GM19452 (cell line): ENCODE results near the gene GJB3.
"Not testable (repeated sequence)": the region's sequence is repeated elsewhere in the genome, so short reads cannot be mapped to it uniquely, and the experiment has no call there.

Source experiments
- ATAC-seq: cut with Tn5 transposase; IDR thresholded peaks from one replicate; pipeline ENCODE4 v1.9.1; 2021; ENCODE audit not compliant: unreplicated experiment

The GJB3 gene

DNA sequence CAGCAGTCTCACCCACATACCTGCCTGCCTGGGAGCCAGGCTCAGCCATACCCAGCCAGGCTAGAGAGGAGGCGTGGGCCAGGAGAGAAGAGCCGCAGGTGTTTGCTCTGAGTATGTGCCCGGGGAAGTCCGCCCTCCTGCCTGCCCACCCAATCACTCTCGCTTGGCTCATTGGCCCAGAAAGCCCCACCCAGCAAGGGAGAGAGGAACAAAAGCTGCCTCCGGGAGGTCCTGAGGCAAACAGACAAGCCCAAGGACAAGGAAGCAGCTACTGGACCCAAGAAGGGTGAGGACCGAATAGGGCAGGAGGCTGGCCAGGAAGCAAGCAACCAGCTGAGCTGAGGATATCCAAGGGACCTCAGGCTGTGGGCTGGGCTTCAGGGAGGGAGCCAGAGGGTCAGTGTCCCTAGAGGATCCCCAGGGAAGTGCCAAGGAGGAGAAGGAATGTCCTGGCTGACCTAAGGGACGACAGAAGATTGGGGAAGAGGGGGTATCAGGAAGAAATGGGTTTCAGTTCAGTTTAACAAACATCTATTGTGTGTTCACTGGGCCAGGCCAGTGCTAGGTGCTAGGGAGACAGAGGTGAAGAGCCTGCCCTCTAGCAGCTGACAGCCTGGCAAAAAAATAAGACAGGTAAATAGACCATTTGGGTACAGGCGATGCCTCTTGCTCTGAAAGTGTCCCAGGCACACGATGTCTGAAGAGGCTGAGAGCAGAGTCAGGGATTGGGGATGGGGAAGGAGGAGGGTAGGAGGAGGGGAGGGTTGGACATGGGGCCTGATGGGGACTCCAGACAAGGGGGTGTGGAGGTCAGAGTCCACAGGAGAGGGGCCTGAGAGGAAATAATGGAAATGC lies 21.3 kb upstream of the GJB3 start, which contains the start of gene GJB4:
TSS of gene GJB4 (plus strand) at position 238 of the 855 bp plus-strand sequence. CDS start 1,515 bp downstream, outside the sequence.
- no peak for ATAC-seq

DNA sequence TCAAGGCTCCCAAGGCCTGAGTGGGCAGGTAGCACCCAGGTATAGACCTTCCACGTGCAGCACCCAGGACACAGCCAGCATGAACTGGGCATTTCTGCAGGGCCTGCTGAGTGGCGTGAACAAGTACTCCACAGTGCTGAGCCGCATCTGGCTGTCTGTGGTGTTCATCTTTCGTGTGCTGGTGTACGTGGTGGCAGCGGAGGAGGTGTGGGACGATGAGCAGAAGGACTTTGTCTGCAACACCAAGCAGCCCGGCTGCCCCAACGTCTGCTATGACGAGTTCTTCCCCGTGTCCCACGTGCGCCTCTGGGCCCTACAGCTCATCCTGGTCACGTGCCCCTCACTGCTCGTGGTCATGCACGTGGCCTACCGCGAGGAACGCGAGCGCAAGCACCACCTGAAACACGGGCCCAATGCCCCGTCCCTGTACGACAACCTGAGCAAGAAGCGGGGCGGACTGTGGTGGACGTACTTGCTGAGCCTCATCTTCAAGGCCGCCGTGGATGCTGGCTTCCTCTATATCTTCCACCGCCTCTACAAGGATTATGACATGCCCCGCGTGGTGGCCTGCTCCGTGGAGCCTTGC lies 19.7 kb upstream of the GJB3 start:
- no peak for ATAC-seq

- ATAC-seq, result no peak
These were observed 19.2 kb upstream of the GJB3 start for GRCh38 chr1:34761776-34762307.

DNA sequence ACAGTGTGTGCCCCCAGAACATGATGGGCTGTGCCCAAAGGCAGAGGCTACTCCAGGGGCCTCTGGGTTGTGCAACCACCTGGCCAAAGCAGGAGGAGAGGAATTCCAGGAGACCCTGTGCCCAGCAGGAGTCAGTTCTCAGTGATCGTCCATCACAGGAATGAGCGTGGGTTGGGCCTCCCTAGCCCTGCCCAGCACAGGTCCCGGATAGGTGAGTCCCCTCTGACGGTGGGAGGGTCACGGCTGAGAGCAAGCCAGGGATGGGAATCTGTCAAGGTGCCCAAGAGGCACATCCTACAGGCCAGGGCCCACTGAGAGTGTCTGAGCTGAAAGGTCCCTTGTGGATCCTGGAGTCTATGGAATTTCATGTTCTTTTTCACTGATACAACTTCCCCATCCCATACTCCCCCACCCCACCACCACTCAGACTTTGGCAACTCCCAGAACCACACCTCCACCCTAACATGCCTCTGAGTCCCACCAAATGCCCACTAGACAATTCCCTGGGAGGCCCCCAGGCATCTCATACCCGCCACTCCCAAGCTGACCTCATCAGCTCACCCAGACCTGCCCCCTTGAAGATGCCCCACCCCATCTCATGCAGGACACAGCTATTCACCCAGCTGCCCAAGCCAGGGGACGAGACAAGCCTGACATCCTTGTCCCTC lies 18.4 kb upstream of the GJB3 start:
- ATAC-seq, result no peak

DNA sequence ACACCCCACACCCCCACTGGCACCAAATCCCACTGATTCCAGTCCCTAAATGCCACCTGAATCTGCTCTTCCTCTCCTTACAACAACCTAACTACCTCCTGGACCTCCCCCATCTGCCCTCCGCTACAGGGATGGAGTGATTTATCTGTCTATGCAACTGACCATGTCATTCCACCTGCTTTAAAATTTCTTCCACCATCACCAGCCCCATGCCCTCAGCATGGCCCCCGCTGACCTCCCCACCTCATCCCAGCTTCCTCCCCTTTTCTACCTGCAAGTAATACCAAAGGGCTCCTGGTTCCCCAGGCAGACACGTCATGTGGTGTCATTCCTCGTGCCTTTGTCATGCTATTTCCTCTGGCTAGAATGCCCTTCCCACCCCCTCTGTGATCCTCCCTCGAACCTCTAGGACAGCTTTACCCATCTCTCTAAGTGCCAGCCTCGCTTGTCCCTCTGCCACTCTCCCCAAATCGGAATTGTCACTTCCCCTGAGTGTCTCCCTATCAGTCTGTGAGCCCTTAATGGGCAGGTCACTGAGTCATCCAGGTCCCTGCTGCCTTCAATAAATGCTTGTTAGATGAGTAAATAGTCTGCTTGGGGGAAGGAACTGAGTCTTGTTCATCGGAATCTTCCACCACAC lies 17.8 kb upstream of the GJB3 start:
- ATAC-seq, result no peak

DNA sequence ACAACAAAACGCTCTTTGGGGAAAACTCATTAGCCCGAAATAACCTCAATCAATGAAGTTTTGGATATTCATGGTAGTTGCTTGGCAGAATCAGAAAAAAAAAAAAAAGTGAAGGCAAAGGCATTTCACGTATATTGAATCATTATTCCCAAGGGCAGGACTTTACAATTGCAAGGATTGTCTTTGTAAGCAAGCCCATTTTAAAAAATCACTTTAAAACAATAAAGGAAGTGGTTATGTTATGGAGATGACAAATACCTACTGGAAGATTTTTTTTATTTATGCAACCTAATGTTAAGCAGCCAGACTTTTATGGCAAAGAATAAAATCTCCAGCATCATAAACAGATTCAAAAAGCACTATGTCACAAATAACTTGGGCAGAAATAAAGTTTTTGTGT lies 12.2 kb upstream of the GJB3 start:
- ATAC-seq, result no peak

GRCh38 chr1:34770891-34771504 lies 10.0 kb upstream of the GJB3 start:
- ATAC-seq, result no peak

GRCh38 chr1:34771573-34772371 lies 9.2 kb upstream of the GJB3 start:
- no peak for ATAC-seq

- not testable (repeated sequence) for ATAC-seq
These were observed 7.9 kb upstream of the GJB3 start for GRCh38 chr1:34773114-34773513.

DNA sequence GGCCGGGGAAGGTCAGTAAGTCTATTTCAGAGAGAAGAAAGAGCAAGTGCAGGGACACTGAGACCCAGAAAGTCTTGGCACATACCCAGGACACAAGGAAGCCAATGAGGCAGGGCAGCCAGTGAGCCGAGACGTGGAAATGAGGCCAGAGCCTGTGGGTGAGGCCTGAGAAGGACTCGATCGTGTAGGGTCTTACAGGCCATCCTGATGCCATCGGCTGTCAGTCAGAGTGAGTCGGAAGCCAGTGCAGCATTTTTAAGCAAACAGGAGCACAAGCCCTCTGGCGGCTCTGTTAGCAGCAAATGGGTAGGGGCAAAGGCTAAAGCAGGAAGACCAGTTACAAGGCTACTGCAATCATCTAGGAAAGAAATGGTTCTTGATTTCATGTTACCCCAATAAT lies 6.1 kb upstream of the GJB3 start:
- no peak for ATAC-seq

DNA sequence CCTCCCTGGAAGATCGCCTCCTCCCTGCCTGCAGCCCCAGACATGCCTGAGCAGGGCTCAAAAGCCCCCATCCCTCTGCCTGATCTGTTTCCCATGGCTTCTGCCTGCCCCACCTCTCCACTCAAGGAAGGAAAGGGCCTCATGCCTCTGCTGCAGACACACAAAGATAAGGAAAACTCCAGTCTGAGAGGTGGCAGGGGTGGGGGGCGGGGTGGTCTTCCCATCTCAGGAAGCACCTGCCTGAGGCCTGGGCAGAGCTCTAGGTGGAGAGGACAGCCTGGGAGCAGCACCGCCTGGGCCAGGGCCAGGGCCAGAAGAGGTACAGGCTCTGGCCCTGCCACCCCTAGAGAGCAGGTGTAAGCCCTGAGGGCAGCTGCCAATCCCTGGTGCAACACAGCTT lies 4.1 kb upstream of the GJB3 start:
- ATAC-seq, result no peak

DNA sequence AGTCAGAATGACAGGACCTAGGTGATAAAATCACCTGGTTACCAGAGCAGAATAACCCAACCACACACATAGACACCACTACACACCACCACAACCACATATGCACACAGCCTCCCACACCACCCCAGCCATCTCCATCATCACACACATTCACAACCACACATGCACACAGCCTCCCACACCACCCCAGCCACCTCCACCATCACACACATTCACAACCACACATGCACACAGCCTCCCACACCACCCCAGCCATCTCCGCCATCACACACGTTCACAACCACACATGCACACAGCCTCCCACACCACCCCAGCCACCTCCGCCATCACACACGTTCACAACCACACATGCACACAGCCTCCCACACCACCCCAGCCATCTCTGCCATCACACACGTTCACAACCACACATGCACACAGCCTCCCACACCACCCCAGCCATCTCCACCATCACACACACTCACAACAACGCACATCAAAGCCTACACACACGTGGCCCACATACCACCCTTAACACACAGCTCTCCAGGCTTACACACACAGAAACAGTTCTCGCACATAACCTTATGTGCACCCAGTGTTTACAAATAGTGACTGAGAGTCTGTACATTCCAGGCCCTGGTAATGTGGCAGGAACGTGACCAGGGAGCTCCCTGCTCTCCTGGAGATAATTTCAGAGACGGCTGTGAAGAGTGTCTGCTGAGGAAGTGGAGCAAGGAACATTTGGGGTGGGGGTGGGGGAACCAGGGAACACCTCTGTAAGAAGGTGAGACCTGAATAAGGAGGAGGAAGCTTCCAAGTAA lies 3.3 kb upstream of the GJB3 start:
- no peak for ATAC-seq

DNA sequence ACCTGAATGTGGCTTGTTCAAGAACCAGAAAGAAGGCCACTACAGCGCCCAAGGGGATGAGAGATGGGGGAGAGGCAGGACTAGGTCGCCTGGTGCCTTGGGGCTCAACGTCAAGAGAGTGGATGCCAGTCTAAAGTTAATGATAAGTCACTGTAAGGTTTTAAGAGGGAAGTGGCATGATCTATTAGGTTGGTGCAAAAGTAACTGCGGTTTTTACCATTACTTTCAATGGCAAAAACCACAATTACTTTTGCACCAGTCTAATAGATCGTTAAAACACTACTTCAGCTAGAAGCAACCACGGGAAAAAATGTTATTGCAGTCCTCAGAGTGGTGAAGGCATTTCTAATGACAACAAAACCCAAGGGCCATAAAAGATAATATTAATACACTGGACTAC lies 2.6 kb upstream of the GJB3 start:
- no peak for ATAC-seq

GRCh38 chr1:34779005-34779404 lies 2.0 kb upstream of the GJB3 start:
- no peak for ATAC-seq

- no peak for ATAC-seq
These were observed 1.5 kb upstream of the GJB3 start for GRCh38 chr1:34779526-34779925.

- ATAC-seq, result no peak
These were observed 1.1 kb upstream of the GJB3 start for GRCh38 chr1:34779962-34780361.

DNA sequence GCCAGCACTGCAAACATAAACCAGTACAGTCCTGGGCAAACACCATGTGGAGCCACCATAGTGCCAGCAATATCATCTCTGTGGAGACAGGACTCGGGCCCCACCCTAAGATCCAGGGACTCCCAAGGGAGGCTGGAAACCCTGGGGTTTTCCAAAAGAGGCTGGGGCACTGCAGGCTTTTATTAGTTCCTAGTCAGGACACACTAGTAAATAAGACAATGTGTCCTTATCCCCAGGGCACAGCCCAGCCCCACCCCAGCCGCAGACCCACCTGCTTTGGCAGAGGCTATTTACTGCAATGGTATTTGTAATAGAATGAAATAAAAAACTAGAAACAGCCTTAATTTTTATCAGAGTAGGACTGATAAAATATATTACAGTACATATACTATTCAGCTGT lies 486 bp upstream of the GJB3 start:
- ATAC-seq, result no peak

DNA sequence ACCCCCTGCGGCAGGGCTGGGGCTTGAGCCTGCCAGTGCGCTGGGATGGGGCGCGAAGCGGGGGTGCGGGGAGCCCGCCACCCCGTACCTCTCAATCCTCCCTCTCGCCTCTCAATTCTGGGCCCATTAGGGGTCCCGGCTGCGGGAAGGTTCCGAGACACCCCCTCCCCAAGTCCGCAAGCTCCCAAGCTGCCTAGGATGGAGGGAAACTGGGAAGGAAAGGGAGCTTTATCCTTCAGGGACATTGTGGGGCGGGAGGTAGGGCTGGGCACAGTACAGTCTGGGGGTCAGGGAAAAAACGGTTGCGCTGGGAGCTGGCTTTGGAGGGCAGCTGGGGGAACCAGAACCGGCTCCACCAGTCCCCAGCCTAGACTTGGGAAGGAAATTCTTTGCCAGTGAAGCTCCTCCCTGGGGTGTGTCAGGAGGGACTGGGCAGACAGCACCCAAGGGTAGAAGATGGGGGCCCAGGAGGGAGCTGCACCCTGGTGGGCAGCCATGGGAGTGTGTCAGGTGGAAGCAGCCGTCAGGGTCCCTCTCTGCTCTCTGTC lies 904 bp downstream of the GJB3 start:
- ATAC-seq, result no peak

- no peak for ATAC-seq
These were observed 3.8 kb downstream of the GJB3 start for GRCh38 chr1:34784751-34785221.
